ENCODE results near the gene GDF7. TPM values are rescaled to one million over a fixed set of nuclear protein-coding genes. Genes with fewer than 3 reads are reported as not detected.

The GDF7 gene
- total RNA-seq, 6 experiments from 2014 or later: 0.95 to 5.0 (median 2.9) TPM

DNA sequence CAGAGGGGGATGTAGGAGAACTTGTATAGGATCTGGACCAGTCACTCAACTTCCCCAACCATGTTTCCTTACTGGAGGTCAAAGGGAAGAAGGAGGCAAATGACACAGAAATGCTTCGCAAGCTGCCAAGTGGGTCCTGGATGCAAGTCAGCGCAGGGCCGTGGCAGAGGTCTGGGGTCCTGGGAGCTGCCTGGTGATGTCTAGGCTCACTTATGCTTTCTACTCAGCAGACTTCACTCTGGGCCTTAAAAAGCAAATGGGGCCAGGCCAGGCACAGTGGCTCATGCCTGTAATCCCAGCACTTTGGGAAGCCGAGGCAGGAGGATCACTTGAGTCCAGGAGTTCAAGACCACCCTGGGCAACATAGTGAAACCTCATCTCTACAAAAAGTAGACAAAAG, 36.0 kb upstream of the GDF7 start:
- Histone ChIP-seq H3K4me1 (peaks cover 0 to 24% (median 9%) of the 10 kb centered on the region in 4 donors), H3K27ac (no peak overlapping the region), H3K9me3 (no peaks in the 10 kb centered on the region), H3K4me3 (no peak overlapping the region), H3K36me3 (no peaks in the 10 kb centered on the region), H3K27me3 (no peaks in the 10 kb centered on the region)
- TF ChIP-seq POLR2A (IDR thresholded peaks at IDR 0.05): no peak
- TF ChIP-seq, protein P1, sequence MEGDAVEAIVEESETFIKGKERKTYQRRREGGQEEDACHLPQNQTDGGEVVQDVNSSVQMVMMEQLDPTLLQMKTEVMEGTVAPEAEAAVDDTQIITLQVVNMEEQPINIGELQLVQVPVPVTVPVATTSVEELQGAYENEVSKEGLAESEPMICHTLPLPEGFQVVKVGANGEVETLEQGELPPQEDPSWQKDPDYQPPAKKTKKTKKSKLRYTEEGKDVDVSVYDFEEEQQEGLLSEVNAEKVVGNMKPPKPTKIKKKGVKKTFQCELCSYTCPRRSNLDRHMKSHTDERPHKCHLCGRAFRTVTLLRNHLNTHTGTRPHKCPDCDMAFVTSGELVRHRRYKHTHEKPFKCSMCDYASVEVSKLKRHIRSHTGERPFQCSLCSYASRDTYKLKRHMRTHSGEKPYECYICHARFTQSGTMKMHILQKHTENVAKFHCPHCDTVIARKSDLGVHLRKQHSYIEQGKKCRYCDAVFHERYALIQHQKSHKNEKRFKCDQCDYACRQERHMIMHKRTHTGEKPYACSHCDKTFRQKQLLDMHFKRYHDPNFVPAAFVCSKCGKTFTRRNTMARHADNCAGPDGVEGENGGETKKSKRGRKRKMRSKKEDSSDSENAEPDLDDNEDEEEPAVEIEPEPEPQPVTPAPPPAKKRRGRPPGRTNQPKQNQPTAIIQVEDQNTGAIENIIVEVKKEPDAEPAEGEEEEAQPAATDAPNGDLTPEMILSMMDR (IDR thresholded peaks at IDR 0.05): no peak
- intact Hi-C loops (cut with DNase I): no loop called here
- DNase-seq (peak in 1 of 3 donors; percentile 15), ATAC-seq (no peak)
- no CpG with 5 or more reads among the region's 4 CpGs for WGBS (ENCODE audit: insufficient coverage, low coverage, low lambda C conversion rate, missing lambda C conversion rate)

DNA sequence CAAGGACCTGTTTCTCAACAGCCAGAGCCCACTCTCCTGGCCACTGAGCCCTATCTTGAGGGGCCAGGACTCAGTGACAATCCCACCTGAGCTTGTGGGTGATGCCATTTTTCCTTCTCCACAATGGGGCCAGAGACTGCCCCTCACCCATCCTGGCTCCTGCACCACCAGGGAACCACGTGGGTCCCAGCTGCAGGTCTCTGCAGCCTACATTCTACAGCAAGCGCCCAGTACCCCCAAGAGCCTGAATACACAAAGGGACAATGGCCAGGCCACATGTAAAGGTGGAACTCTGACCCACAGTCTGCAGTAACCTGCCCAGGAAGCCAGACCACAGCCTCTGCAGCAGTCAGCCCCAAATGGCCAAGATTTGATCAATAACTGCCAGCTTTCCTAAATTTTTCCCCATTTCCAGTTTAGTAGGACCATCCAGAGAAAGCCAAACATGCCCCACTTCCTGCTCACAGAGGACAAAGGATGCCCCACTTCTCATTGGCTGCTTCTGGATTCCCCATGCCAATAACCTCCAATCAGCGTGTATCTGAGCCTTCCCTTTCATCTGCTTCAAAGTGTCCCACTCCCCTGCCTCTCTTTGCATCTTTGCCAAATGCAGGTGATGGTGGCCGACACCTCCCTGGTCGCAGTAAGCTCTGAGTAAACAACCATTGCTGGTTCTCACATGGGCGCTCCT, 35.2 kb upstream of the GDF7 start:
- peaks cover 0 to 28% (median 10%) of the 10 kb centered on the region in 4 donors for H3K4me1 ChIP-seq
- no peak for ATAC-seq
- no peak for TF ChIP-seq POLR2A (IDR thresholded peaks at IDR 0.05)
- TF ChIP-seq, protein P1 (IDR thresholded peaks at IDR 0.05): no peak

DNA sequence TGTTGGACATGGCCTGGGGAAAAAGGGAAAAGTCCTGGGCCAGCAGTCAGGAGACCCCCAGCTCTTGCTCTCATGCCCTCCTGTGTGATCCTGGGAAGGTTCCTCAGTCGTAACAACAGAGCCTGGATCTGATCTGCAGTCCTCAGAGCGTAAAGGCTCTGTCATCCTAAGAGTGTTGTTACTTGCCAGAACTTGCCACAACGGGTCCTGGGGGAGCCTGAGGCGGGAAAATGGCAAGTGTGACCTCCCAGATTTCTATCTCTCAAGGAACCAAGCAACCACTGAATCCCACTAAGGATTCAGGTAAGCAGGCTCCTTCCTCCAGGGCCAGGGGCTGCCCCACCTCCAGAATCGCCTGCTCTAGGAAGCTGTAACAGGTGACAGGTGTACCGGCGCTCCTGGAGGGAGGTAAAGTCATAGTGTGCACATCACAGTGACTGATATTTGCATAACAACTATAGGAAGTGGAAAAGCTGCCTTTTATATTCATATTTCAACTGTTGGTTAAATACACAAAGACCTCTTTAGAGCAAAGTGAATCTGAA, 34.4 kb upstream of the GDF7 start:
- ATAC-seq (no peak), DNase-seq (peak in 1 of 3 donors; percentile 12)
- peaks cover 0 to 36% (median 12%) of the 10 kb centered on the region in 4 donors for H3K4me1 ChIP-seq
- no peaks in the 10 kb centered on the region for H3K27me3 ChIP-seq
- no peaks in the 10 kb centered on the region for H3K36me3 ChIP-seq
- TF ChIP-seq POLR2A (IDR thresholded peaks at IDR 0.05): no peak
- TF ChIP-seq, protein P1 (IDR thresholded peaks at IDR 0.05): no peak
- H3K27ac ChIP-seq: no peak overlapping the region
- intact Hi-C loops (cut with DNase I): no loop called here
- 80% methylated on average over 2 of the region's 7 CpGs for WGBS (ENCODE audit: insufficient coverage, low coverage, low lambda C conversion rate, missing lambda C conversion rate)
- H3K9me3 ChIP-seq: no peaks in the 10 kb centered on the region
- no peak overlapping the region for H3K4me3 ChIP-seq

More for the DNA sequence above, 35.2 kb upstream of the GDF7 start:
- H3K27me3 ChIP-seq: no peaks in the 10 kb centered on the region
- H3K36me3 ChIP-seq: no peaks in the 10 kb centered on the region
- no peak overlapping the region for H3K4me3 ChIP-seq
- DNase-seq: peak in 1 of 3 donors; percentile 12
- no peaks in the 10 kb centered on the region for H3K9me3 ChIP-seq
- WGBS (ENCODE audit: insufficient coverage, low coverage, low lambda C conversion rate, missing lambda C conversion rate): 100% methylated on average over 3 of the region's 6 CpGs
- intact Hi-C loops (cut with DNase I): no loop called here
- H3K27ac ChIP-seq: no peak overlapping the region

DNA sequence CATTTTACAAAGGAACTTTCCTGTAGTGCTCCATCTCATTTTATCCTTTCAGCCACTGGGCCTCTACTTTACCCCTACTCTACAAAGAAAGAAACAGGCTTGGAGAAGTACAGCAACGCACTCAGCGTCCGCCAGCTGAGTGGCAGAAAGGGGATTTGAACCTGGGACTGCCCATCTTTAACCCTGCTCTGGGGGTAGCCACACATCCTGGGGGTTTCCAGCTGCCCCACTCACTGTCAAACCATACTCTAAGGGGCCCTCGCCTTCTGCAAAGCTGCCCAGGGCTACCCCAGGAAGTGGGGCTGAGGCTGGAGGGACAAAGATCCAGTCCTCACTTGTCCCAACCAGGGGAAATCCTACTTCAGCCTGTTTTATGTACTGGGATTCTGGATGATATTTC, 33.9 kb upstream of the GDF7 start:
- Histone ChIP-seq H3K4me3 (no peak overlapping the region), H3K36me3 (no peaks in the 10 kb centered on the region), H3K9me3 (no peaks in the 10 kb centered on the region), H3K4me1 (peaks cover 0 to 39% (median 12%) of the 10 kb centered on the region in 4 donors), H3K27me3 (no peaks in the 10 kb centered on the region), H3K27ac (peak overlapping the region in 1 of 3 donors; percentile 69)
- intact Hi-C loops (cut with DNase I): no loop called here
- DNase-seq (no peak), ATAC-seq (no peak)
- 90% methylated on average over 3 of the region's 4 CpGs for WGBS (ENCODE audit: insufficient coverage, low coverage, low lambda C conversion rate, missing lambda C conversion rate)
- TF ChIP-seq, protein P1 (IDR thresholded peaks at IDR 0.05): no peak
- TF ChIP-seq POLR2A (IDR thresholded peaks at IDR 0.05): no peak

All from right lobe of liver (tissue), 6 donors.